Mammary epithelial cell (primary cell): Measurements from ENCODE around the gene SNAPC5.

ENCODE experiments used
- EZH2 ChIP-seq: IDR thresholded peaks from 2 replicates; pipeline ENCODE4 v1.6.1; 2012; ENCODE audit warnings: low read length, inconsistent platforms, borderline replicate concordance
- TF ChIP-seq, protein P1 (sequence below), 2 donors: IDR thresholded peaks in 1 of 2; conservative IDR thresholded peaks in 1 of 2; 2 replicates each; pipeline ENCODE4 v1.5.1; 2011 to 2012; ENCODE audit warnings: inconsistent platforms in 2 of 2, low read length in 2 of 2, mild to moderate bottlenecking in 2 of 2, control low read depth in 1 of 2, low read depth in 1 of 2; ENCODE audit not compliant: insufficient read depth in 1 of 2; ENCODE audit errors: extremely low read depth in 1 of 2

DNA sequence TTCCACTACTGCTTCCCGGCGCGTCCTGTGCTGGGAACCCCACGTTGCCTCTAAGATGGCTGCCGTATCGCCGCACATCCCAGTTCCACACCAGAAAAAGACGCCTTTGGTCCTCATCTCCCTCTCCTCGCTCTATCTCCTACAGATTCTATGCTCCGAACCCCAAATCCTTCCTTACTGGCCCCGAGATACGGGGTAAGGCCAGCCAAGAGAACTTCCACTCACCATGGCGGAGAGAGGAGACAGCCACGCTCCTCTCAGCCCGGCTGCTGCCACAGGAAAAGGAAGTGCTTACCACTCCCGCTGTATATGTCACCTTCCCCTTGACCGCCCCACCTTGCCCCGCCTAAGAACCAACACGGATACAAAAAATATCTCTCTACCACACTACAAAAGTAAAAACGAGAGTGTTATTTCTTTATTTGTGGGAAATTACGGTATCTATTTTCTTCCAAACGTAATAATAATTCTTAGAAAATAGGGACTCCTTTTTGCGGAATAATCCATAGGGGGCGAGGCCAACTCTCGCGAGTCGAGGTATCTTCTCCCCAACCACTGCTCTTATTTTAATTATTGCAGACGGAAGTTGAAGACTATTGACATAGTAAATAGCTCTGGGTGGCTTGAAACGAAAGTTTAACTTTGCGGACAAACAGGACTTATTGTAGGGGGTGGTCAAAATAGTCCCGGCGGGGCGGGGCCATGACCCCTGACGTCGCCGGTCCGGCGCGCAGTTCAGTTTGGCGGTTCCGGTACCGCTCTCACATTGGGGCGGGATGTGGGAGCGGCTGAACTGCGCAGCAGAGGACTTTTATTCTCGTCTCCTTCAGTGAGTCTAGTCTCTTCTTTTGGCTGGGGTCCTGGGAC, 7.2 kb upstream of the SNAPC5 start, which contains the start of the genes RPL4 and ZWILCH:
- TF ChIP-seq, protein P1, sequence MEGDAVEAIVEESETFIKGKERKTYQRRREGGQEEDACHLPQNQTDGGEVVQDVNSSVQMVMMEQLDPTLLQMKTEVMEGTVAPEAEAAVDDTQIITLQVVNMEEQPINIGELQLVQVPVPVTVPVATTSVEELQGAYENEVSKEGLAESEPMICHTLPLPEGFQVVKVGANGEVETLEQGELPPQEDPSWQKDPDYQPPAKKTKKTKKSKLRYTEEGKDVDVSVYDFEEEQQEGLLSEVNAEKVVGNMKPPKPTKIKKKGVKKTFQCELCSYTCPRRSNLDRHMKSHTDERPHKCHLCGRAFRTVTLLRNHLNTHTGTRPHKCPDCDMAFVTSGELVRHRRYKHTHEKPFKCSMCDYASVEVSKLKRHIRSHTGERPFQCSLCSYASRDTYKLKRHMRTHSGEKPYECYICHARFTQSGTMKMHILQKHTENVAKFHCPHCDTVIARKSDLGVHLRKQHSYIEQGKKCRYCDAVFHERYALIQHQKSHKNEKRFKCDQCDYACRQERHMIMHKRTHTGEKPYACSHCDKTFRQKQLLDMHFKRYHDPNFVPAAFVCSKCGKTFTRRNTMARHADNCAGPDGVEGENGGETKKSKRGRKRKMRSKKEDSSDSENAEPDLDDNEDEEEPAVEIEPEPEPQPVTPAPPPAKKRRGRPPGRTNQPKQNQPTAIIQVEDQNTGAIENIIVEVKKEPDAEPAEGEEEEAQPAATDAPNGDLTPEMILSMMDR (conservative IDR thresholded peaks at IDR 0.05 in 1 of 2, IDR thresholded peaks at IDR 0.05 in 1 of 2; ENCODE audit: extremely low read depth in 1 of 2, insufficient read depth in 1 of 2, low read depth in 1 of 2, low read length in 2 of 2): no peak
- TF ChIP-seq EZH2: no peak
